ENCODE measurements around the gene COQ4.

- TF ChIP-seq CTCF (IDR thresholded peaks at IDR 0.05): no peak
- TF ChIP-seq POLR2A (IDR thresholded peaks at IDR 0.05): no peak
- TF ChIP-seq POLR2AphosphoS5 (IDR thresholded peaks at IDR 0.05): no peak
These were observed 12.2 kb upstream of the COQ4 start for GRCh38 chr9:128310461-128310860.
